ENCODE results near the gene LGALS9.

GRCh38 chr17:27634026-27634335, 3.0 kb downstream of the LGALS9 start:
- TF ChIP-seq, protein P1, sequence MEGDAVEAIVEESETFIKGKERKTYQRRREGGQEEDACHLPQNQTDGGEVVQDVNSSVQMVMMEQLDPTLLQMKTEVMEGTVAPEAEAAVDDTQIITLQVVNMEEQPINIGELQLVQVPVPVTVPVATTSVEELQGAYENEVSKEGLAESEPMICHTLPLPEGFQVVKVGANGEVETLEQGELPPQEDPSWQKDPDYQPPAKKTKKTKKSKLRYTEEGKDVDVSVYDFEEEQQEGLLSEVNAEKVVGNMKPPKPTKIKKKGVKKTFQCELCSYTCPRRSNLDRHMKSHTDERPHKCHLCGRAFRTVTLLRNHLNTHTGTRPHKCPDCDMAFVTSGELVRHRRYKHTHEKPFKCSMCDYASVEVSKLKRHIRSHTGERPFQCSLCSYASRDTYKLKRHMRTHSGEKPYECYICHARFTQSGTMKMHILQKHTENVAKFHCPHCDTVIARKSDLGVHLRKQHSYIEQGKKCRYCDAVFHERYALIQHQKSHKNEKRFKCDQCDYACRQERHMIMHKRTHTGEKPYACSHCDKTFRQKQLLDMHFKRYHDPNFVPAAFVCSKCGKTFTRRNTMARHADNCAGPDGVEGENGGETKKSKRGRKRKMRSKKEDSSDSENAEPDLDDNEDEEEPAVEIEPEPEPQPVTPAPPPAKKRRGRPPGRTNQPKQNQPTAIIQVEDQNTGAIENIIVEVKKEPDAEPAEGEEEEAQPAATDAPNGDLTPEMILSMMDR (IDR thresholded peaks at IDR 0.05), result no peak
- no peak for TF ChIP-seq EZH2 (IDR thresholded peaks at IDR 0.05)

Data from neural progenitor cell (in vitro differentiated cells).